Epithelial cell of prostate (primary cell): ENCODE data around the gene GGTA1.

Experiments used
- DNase-seq: peaks from one replicate; pipeline ENCODE4 v3.0.0-alpha.2; 2011; ENCODE audit warnings: low read depth, low spot score
- H3K27ac ChIP-seq: fragments of 450-650 bp; 2 replicates; pipeline ENCODE4 v1.5.1; 2017; ENCODE audit warnings: mild to moderate bottlenecking

GGTA1 gene

DNA sequence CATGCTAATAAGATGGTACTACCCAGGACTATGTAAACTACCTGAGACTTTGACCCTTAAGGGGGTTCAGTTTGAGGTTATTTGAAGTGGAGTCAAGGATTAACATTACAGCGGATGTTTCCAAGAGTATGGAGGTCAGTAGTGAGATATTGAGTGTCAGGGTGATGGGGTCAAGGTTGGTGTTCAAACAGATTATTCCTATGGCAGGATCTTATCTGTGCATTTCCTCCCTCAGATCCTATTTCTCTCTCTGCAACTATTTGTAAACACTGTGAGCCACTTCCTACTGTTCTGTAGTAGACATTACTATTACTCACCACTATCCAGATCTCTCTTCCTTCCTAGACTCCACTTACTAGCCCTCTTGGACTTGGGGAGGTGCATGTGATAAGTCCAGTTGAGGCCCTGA lies 75.6 kb downstream of the GGTA1 start:
- no peak overlapping the region for H3K27ac ChIP-seq
- DNase-seq: no peak

DNA sequence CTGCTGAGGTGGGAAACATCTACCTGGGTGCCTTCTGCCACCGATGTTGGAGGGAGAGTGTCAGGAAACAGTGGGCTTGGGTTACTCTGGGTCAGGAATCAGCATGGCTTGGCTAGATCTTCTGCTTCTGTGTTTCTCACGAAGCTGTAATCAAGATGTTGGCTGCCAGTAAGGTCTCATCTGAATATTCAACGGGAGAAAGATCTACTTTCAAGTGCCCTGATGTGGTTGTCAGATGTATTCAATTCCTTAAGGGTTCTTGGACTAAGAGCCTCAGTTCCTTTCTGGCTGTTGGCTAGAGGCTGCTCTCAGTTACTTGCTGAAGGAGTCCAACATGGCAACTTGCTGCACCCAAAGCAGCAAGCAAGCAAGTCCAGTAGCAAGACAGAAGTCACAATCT lies 87.7 kb downstream of the GGTA1 start:
- no peak for DNase-seq

DNA sequence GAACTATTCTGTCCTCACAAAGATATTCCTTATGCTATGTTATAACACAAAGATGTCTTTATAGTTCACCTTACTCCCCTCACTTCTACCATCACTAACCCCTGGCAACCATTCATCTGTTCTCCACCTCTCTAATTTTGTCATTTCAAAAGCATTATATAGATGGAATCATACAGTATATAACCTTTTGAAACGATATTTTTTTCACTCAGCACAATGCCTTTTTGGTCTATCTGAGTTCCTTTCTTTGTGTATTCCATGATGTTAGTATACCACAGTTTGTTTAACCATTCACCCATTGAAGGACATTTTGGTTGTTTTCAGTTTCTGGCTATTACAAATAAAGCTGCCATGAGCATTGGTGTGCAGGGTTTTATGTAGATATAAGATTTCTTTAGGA lies 93.7 kb downstream of the GGTA1 start:
- DNase-seq: no peak
- H3K27ac ChIP-seq: no peak overlapping the region

More for the DNA sequence above, 87.7 kb downstream of the GGTA1 start:
- no peak overlapping the region for H3K27ac ChIP-seq
